HG03521 (cell line): ENCODE results near the gene MYO18A.

Source experiments
- ATAC-seq: cut with Tn5 transposase; IDR thresholded peaks from one replicate; pipeline ENCODE4 v1.9.1; 2021; ENCODE audit warnings: mild to moderate bottlenecking, moderate library complexity; ENCODE audit not compliant: unreplicated experiment

Gene MYO18A

GRCh38 chr17:29037739-29038084 lies 142.5 kb downstream of the MYO18A start:
- ATAC-seq, result no peak

GRCh38 chr17:29036584-29036983 lies 143.6 kb downstream of the MYO18A start:
- no peak for ATAC-seq

GRCh38 chr17:29034510-29034909 lies 145.7 kb downstream of the MYO18A start:
- ATAC-seq, result no peak

- ATAC-seq, result no peak
Observed at GRCh38 chr17:29032857-29033197, 147.4 kb downstream of the MYO18A start.

GRCh38 chr17:29032013-29032856 lies 148.0 kb downstream of the MYO18A start:
- ATAC-seq, result no peak

- ATAC-seq, result no peak
Observed at GRCh38 chr17:29031488-29031887, 148.7 kb downstream of the MYO18A start.

GRCh38 chr17:29024316-29024952 lies 155.8 kb downstream of the MYO18A start:
- no peak for ATAC-seq

GRCh38 chr17:29022074-29022473 lies 158.1 kb downstream of the MYO18A start:
- ATAC-seq, result no peak

GRCh38 chr17:29021226-29021625 lies 159.0 kb downstream of the MYO18A start:
- no peak for ATAC-seq
